Measurements from ENCODE around the gene ABCC8.

Gene ABCC8

DNA sequence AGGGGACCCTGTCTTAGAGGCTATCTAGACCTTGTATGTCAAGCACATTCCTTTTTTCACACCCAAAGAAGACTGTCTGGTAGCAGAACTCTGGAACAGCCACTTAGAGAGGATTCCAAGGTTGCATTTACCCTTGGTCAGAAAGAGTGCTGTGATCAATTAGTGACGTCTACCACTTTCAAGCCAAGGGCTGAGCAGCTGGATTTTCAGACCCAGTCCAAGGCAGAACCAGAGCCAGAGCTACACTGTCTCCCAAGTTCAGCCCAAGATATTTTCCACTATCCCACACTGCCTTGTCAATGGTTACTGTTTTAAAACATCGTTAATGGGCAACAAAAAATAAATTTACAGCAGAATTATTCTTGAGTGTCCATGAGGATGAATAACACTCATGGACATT is 24.0 kb downstream of the ABCC8 start:
- Histone ChIP-seq H3K14ac (ENCODE audit: low read length in 2 of 2) (no peak overlapping the region), H2BK12ac (ENCODE audit: low read length in 2 of 2) (no peak overlapping the region), H2AFZ (ENCODE audit: low read depth, low read length) (no peak overlapping the region), H3K4ac (ENCODE audit: low read depth in 1 of 2, low read length in 2 of 2) (no peak overlapping the region), H3K18ac (ENCODE audit: low read depth in 1 of 2, low read length in 2 of 2) (no peak overlapping the region), H4K8ac (ENCODE audit: low read length) (no peak overlapping the region), H3K27ac (ENCODE audit: low read length, poor library complexity, severe bottlenecking) (no peak overlapping the region), H3K9me3 (ENCODE audit: control insufficient read depth, low read length) (no peaks in the 10 kb centered on the region), H2AK5ac (ENCODE audit: low read length, severe bottlenecking) (no peak overlapping the region), H4K91ac (ENCODE audit: low read length) (no peak overlapping the region), H3K23ac (ENCODE audit: low read length in 2 of 2) (no peak overlapping the region), H3K27me3 (ENCODE audit: control insufficient read depth in 1 of 2, insufficient read depth in 1 of 2, low read length in 2 of 2) (peaks cover 23 to 77% of the 10 kb centered on the region in 2 experiments), H2BK5ac (ENCODE audit: low read depth, low read length, poor library complexity, severe bottlenecking) (no peak overlapping the region), H2BK120ac (ENCODE audit: low read depth, low read length) (no peak overlapping the region), H3K4me2 (ENCODE audit: low read length, poor library complexity, severe bottlenecking) (no peak overlapping the region), H2BK15ac (ENCODE audit: low read depth, poor library complexity, severe bottlenecking) (no peak overlapping the region), H3K9ac (ENCODE audit: low read length) (no peak overlapping the region), H3K79me1 (replicated peaks; ENCODE audit: low read length, poor library complexity, severe bottlenecking) (no peaks in the 10 kb centered on the region), H3K4me1 (ENCODE audit: control insufficient read depth, insufficient read depth, low read depth, low read length) (no peaks in the 10 kb centered on the region), H3K4me3 (ENCODE audit: insufficient read depth in 1 of 2, low read depth in 1 of 2, low read length in 2 of 2) (no peak overlapping the region), H3K36me3 (ENCODE audit: control insufficient read depth in 1 of 2, insufficient read depth in 2 of 2, low read depth in 1 of 2, low read length in 2 of 2) (no peaks in the 10 kb centered on the region)
- DNase-seq, result no peak
- 91% methylated on average over 2 of the region's 2 CpGs for WGBS

DNA sequence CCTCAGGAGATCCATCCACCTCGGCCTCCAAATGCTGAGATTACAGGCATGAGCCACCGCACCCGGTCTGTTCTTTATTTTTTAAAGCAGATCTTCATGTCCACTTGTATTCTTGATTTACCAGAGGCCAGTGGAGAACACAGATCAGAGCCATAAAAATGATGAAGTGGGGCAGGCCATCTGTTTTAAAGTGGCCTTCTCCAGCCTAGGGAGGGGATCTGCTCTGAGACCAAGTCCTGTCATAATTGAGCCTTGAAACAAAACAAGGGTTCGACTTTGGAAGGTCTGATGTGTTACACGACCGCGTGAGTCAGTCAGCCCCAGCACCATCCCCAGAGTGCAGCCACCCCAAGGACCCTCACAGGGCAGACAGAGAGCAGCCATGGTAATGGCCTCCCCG is 27.5 kb downstream of the ABCC8 start:
- 21% methylated on average over 6 of the region's 8 CpGs for WGBS

DNA sequence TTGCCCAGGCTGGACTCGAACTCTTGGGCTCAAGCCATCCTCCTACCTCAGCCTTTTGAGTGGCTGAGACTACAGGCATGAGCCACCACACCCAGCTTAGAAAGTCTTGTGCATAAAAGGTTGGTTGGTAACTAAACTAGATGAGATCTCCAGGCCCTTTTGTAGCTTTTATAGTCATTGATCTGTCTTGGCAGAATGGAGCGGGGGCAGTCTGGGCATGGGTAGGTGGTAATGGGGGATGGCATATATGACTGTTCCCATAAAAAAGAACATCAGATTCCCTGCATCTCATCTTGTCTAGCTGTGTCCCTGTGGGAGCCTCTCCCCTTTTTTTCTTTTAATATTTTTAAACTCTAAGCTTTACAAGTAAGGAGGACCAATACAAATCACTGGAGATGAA is 30.2 kb downstream of the ABCC8 start:
- H3K23ac ChIP-seq (ENCODE audit: low read length in 2 of 2), result no peak overlapping the region
- H2BK120ac ChIP-seq (ENCODE audit: low read depth, low read length), result no peak overlapping the region
- H3K79me1 ChIP-seq (replicated peaks; ENCODE audit: low read length, poor library complexity, severe bottlenecking), result no peaks in the 10 kb centered on the region
- no peak overlapping the region for H3K4me2 ChIP-seq (ENCODE audit: low read length, poor library complexity, severe bottlenecking)
- H3K27ac ChIP-seq (ENCODE audit: low read length, poor library complexity, severe bottlenecking), result no peak overlapping the region
- no peak overlapping the region for H3K4me3 ChIP-seq (ENCODE audit: insufficient read depth in 1 of 2, low read depth in 1 of 2, low read length in 2 of 2)
- H3K36me3 ChIP-seq (ENCODE audit: control insufficient read depth in 1 of 2, insufficient read depth in 2 of 2, low read depth in 1 of 2, low read length in 2 of 2), result no peaks in the 10 kb centered on the region
- H3K14ac ChIP-seq (ENCODE audit: low read length in 2 of 2), result no peak overlapping the region
- no peak overlapping the region for H2BK5ac ChIP-seq (ENCODE audit: low read depth, low read length, poor library complexity, severe bottlenecking)
- H3K4ac ChIP-seq (ENCODE audit: low read depth in 1 of 2, low read length in 2 of 2), result no peak overlapping the region
- no peaks in the 10 kb centered on the region for H3K9me3 ChIP-seq (ENCODE audit: control insufficient read depth, low read length)
- H2BK12ac ChIP-seq (ENCODE audit: low read length in 2 of 2), result no peak overlapping the region
- no peak overlapping the region for H3K18ac ChIP-seq (ENCODE audit: low read depth in 1 of 2, low read length in 2 of 2)
- H2AK5ac ChIP-seq (ENCODE audit: low read length, severe bottlenecking), result no peak overlapping the region
- no peak for DNase-seq
- H4K8ac ChIP-seq (ENCODE audit: low read length), result no peak overlapping the region
- H3K27me3 ChIP-seq (ENCODE audit: control insufficient read depth in 1 of 2, insufficient read depth in 1 of 2, low read length in 2 of 2), result peaks cover 26 to 75% of the 10 kb centered on the region in 2 experiments
- no peak overlapping the region for H3K9ac ChIP-seq (ENCODE audit: low read length)
- no peak overlapping the region for H4K91ac ChIP-seq (ENCODE audit: low read length)
- no peak overlapping the region for H2AFZ ChIP-seq (ENCODE audit: low read depth, low read length)
- WGBS, result 33% methylated on average over 1 of the region's 2 CpGs
- H2BK15ac ChIP-seq (ENCODE audit: low read depth, poor library complexity, severe bottlenecking), result no peak overlapping the region
- H3K4me1 ChIP-seq (ENCODE audit: control insufficient read depth, insufficient read depth, low read depth, low read length), result no peaks in the 10 kb centered on the region

More for the DNA sequence above, 27.5 kb downstream of the ABCC8 start:
- no peak overlapping the region for H2AK5ac ChIP-seq (ENCODE audit: low read length, severe bottlenecking)
- H2BK15ac ChIP-seq (ENCODE audit: low read depth, poor library complexity, severe bottlenecking), result no peak overlapping the region
- H3K36me3 ChIP-seq (ENCODE audit: control insufficient read depth in 1 of 2, insufficient read depth in 2 of 2, low read depth in 1 of 2, low read length in 2 of 2), result no peaks in the 10 kb centered on the region
- H3K9ac ChIP-seq (ENCODE audit: low read length), result no peak overlapping the region
- no peaks in the 10 kb centered on the region for H3K4me1 ChIP-seq (ENCODE audit: control insufficient read depth, insufficient read depth, low read depth, low read length)
- no peaks in the 10 kb centered on the region for H3K9me3 ChIP-seq (ENCODE audit: control insufficient read depth, low read length)
- no peak overlapping the region for H2BK120ac ChIP-seq (ENCODE audit: low read depth, low read length)
- H3K4me3 ChIP-seq (ENCODE audit: insufficient read depth in 1 of 2, low read depth in 1 of 2, low read length in 2 of 2), result no peak overlapping the region
- no peak overlapping the region for H2BK12ac ChIP-seq (ENCODE audit: low read length in 2 of 2)
- H2BK5ac ChIP-seq (ENCODE audit: low read depth, low read length, poor library complexity, severe bottlenecking), result no peak overlapping the region
- H2AFZ ChIP-seq (ENCODE audit: low read depth, low read length), result no peak overlapping the region
- H3K4ac ChIP-seq (ENCODE audit: low read depth in 1 of 2, low read length in 2 of 2), result no peak overlapping the region
- no peak overlapping the region for H3K4me2 ChIP-seq (ENCODE audit: low read length, poor library complexity, severe bottlenecking)
- no peak overlapping the region for H3K27ac ChIP-seq (ENCODE audit: low read length, poor library complexity, severe bottlenecking)
- DNase-seq, result no peak
- no peak overlapping the region for H3K23ac ChIP-seq (ENCODE audit: low read length in 2 of 2)
- peaks cover 21 to 76% of the 10 kb centered on the region in 2 experiments for H3K27me3 ChIP-seq (ENCODE audit: control insufficient read depth in 1 of 2, insufficient read depth in 1 of 2, low read length in 2 of 2)
- H3K79me1 ChIP-seq (replicated peaks; ENCODE audit: low read length, poor library complexity, severe bottlenecking), result no peaks in the 10 kb centered on the region
- no peak overlapping the region for H4K91ac ChIP-seq (ENCODE audit: low read length)
- H3K14ac ChIP-seq (ENCODE audit: low read length in 2 of 2), result no peak overlapping the region
- no peak overlapping the region for H3K18ac ChIP-seq (ENCODE audit: low read depth in 1 of 2, low read length in 2 of 2)
- H4K8ac ChIP-seq (ENCODE audit: low read length), result no peak overlapping the region

DNA sequence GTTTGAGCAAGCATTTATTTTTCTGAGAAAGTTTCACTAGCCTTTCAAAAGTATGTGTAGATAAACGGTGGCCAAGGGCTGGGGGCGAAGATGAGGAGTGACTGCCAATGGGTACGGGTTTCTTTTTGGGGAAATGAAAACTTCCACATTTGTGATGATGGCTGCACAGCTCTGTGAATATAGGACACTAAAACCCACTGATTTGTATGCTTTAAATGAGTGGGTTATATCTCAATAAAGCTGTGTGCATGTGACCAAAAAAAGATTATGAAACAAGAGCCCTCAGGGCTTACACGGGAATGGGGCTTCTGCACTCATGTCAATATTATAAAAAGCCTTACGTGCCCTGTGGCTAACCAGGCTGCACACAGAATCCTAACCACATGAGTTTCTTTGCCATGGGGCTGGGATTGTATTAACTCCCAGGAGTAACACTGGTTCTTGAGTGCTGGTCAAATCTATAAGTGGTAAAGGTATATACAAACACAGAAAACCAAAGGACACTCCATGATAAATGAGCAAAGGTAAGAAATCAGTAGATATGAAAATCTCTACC is 31.3 kb downstream of the ABCC8 start:
- Histone ChIP-seq H3K23ac (ENCODE audit: low read length in 2 of 2) (no peak overlapping the region), H3K27ac (ENCODE audit: low read length, poor library complexity, severe bottlenecking) (no peak overlapping the region), H2AK5ac (ENCODE audit: low read length, severe bottlenecking) (no peak overlapping the region), H3K4me3 (ENCODE audit: insufficient read depth in 1 of 2, low read depth in 1 of 2, low read length in 2 of 2) (no peak overlapping the region), H2BK15ac (ENCODE audit: low read depth, poor library complexity, severe bottlenecking) (no peak overlapping the region), H3K9ac (ENCODE audit: low read length) (no peak overlapping the region), H3K4me2 (ENCODE audit: low read length, poor library complexity, severe bottlenecking) (no peak overlapping the region), H4K8ac (ENCODE audit: low read length) (no peak overlapping the region), H3K18ac (ENCODE audit: low read depth in 1 of 2, low read length in 2 of 2) (no peak overlapping the region), H2BK5ac (ENCODE audit: low read depth, low read length, poor library complexity, severe bottlenecking) (no peak overlapping the region), H3K4me1 (ENCODE audit: control insufficient read depth, insufficient read depth, low read depth, low read length) (no peaks in the 10 kb centered on the region), H3K36me3 (ENCODE audit: control insufficient read depth in 1 of 2, insufficient read depth in 2 of 2, low read depth in 1 of 2, low read length in 2 of 2) (no peaks in the 10 kb centered on the region), H3K27me3 (ENCODE audit: control insufficient read depth in 1 of 2, insufficient read depth in 1 of 2, low read length in 2 of 2) (peaks cover 33 to 81% of the 10 kb centered on the region in 2 experiments), H2BK120ac (ENCODE audit: low read depth, low read length) (no peak overlapping the region), H4K91ac (ENCODE audit: low read length) (no peak overlapping the region), H3K14ac (ENCODE audit: low read length in 2 of 2) (no peak overlapping the region), H3K79me1 (replicated peaks; ENCODE audit: low read length, poor library complexity, severe bottlenecking) (no peaks in the 10 kb centered on the region), H3K9me3 (ENCODE audit: control insufficient read depth, low read length) (no peaks in the 10 kb centered on the region), H2AFZ (ENCODE audit: low read depth, low read length) (no peak overlapping the region), H2BK12ac (ENCODE audit: low read length in 2 of 2) (no peak overlapping the region), H3K4ac (ENCODE audit: low read depth in 1 of 2, low read length in 2 of 2) (no peak overlapping the region)
- WGBS, result 82% methylated on average over 5 of the region's 5 CpGs
- no peak for DNase-seq
